MM.1S (cell line): ENCODE results near the gene RTF1.

Experiments used
- DNase-seq: peaks from one replicate; pipeline ENCODE4 v3.0.0-alpha.2; 2015
- H2AFZ ChIP-seq: fragments of 300-600 bp; sonication (generic); 2 replicates; pipeline ENCODE4 v1.6.0; 2016; ENCODE audit warnings: antibody characterized with exemption, low read length
- H3F3A ChIP-seq: fragments of 300-600 bp; sonication (generic); 2 replicates; pipeline ENCODE4 v1.6.1; 2016; ENCODE audit warnings: mild to moderate bottlenecking, antibody characterized with exemption, low read length, moderate library complexity, mixed read lengths; ENCODE audit not compliant: insufficient read depth
- H3K27ac ChIP-seq: fragments of 300-600 bp; sonication (generic); 2 replicates; pipeline ENCODE4 v1.5.1; 2016; ENCODE audit warnings: mild to moderate bottlenecking, low read length
- H3K27me3 ChIP-seq: fragments of 300-600 bp; sonication (generic); replicated peaks from 2 replicates; pipeline ENCODE4 v1.6.0; 2016; ENCODE audit warnings: low read length; ENCODE audit not compliant: insufficient read depth
- H3K36me3 ChIP-seq: fragments of 300-600 bp; sonication (generic); replicated peaks from 2 replicates; pipeline ENCODE4 v1.6.1; 2016; ENCODE audit warnings: mild to moderate bottlenecking, low read length, mixed read lengths; ENCODE audit not compliant: insufficient read depth
- H3K4me1 ChIP-seq: fragments of 300-600 bp; sonication (generic); 2 replicates; pipeline ENCODE4 v1.6.1; 2016; ENCODE audit warnings: low read length, mixed read lengths
- H3K4me2 ChIP-seq: fragments of 300-600 bp; sonication (generic); 2 replicates; pipeline ENCODE4 v1.6.0; 2016; ENCODE audit warnings: low read depth, low read length
- H3K4me3 ChIP-seq: fragments of 300-600 bp; sonication (generic); 2 replicates; pipeline ENCODE4 v1.5.1; 2016; ENCODE audit warnings: low read length, mixed read lengths
- H3K79me2 ChIP-seq: fragments of 300-600 bp; sonication (generic); 2 replicates; pipeline ENCODE4 v1.6.1; 2016; ENCODE audit warnings: mixed run types, low read length, mixed read lengths
- H3K9ac ChIP-seq: fragments of 300-600 bp; sonication (generic); 2 replicates; pipeline ENCODE4 v1.6.1; 2016; ENCODE audit warnings: low read length, mixed read lengths
- H3K9me2 ChIP-seq: fragments of 300-600 bp; sonication (generic); replicated peaks from 2 replicates; pipeline ENCODE4 v1.6.1; 2016; ENCODE audit warnings: mild to moderate bottlenecking, low read length, mixed read lengths; ENCODE audit not compliant: insufficient read depth
- H3K9me3 ChIP-seq: fragments of 300-600 bp; sonication (generic); replicated peaks from 2 replicates; pipeline ENCODE4 v1.6.1; 2016; ENCODE audit warnings: mild to moderate bottlenecking, low read length, mixed read lengths; ENCODE audit not compliant: insufficient read depth
- H4K20me1 ChIP-seq: fragments of 300-600 bp; sonication (generic); 2 replicates; pipeline ENCODE4 v1.6.1; 2016; ENCODE audit warnings: mild to moderate bottlenecking, low read length, moderate library complexity, mixed read lengths; ENCODE audit not compliant: insufficient read depth
- CTCF ChIP-seq: fragments of 300-600 bp; sonication (generic); IDR thresholded peaks from 2 replicates; pipeline ENCODE4 v1.5.1; 2016; ENCODE audit warnings: antibody characterized with exemption, low read length, mixed read lengths
- EZH2 ChIP-seq: fragments of 300-600 bp; sonication (generic); optimal IDR thresholded peaks from 2 replicates; pipeline ENCODE3; 2017; ENCODE audit warnings: low read depth, mild to moderate bottlenecking, antibody characterized with exemption, low read length, mixed read lengths
- EZH2phosphoT487 ChIP-seq: fragments of 300-600 bp; sonication (generic); IDR thresholded peaks from 2 replicates; pipeline ENCODE4 v1.6.1; 2018; ENCODE audit warnings: antibody characterized with exemption, low read length

The RTF1 gene

GRCh38 chr15:41476416-41477048 is 59.6 kb downstream of the RTF1 start:
- H3K4me3 ChIP-seq = no peak overlapping the region
- H3K9ac ChIP-seq = no peak overlapping the region
- H3K9me2 ChIP-seq = no peaks in the 10 kb centered on the region
- H3K4me2 ChIP-seq = no peak overlapping the region
- H3K9me3 ChIP-seq = no peaks in the 10 kb centered on the region
- no peak overlapping the region for H2AFZ ChIP-seq
- no peaks in the 10 kb centered on the region for H3K4me1 ChIP-seq
- no peaks in the 10 kb centered on the region for H3K79me2 ChIP-seq
- DNase-seq = no peak
- TF ChIP-seq CTCF (no peak), EZH2phosphoT487 (no peak), EZH2 (no peak)
- peaks cover 6% of the 10 kb centered on the region; the same call in 1 of the 2 replicates for H3K36me3 ChIP-seq
- H3K27me3 ChIP-seq = no peaks in the 10 kb centered on the region
- H3K27ac ChIP-seq = no peak overlapping the region
- H3F3A ChIP-seq = peaks cover 3% of the 10 kb centered on the region; the same call in 1 of the 2 replicates
- no peaks in the 10 kb centered on the region; the same call in 1 of the 2 replicates for H4K20me1 ChIP-seq

- Histone ChIP-seq H3K9me2 (no peaks in the 10 kb centered on the region), H3K4me2 (no peak overlapping the region), H4K20me1 (no peaks in the 10 kb centered on the region; the same call in 1 of the 2 replicates), H3K9me3 (no peaks in the 10 kb centered on the region), H3K9ac (no peak overlapping the region), H3K27ac (no peak overlapping the region), H3K4me1 (peaks cover 19% of the 10 kb centered on the region), H3K36me3 (0 out of 2 replicates have a peak, but pooled peaks cover 6% of the 10 kb centered on the region), H3F3A (peaks cover 6% of the 10 kb centered on the region; the same call in 1 of the 2 replicates), H2AFZ (no peak overlapping the region), H3K4me3 (no peak overlapping the region), H3K27me3 (no peaks in the 10 kb centered on the region), H3K79me2 (no peaks in the 10 kb centered on the region)
- DNase-seq = no peak
- TF ChIP-seq CTCF (no peak), EZH2phosphoT487 (no peak), EZH2 (no peak)
These were observed 63.7 kb downstream of the RTF1 start for GRCh38 chr15:41480396-41481140.

GRCh38 chr15:41482110-41482877 is 65.4 kb downstream of the RTF1 start:
- Histone ChIP-seq H4K20me1 (no peaks in the 10 kb centered on the region; the same call in 1 of the 2 replicates), H3K9ac (no peak overlapping the region), H3K36me3 (no peaks in the 10 kb centered on the region), H2AFZ (no peak overlapping the region), H3K4me3 (no peak overlapping the region), H3K9me3 (no peaks in the 10 kb centered on the region), H3K4me2 (peak overlapping the region; percentile 34), H3K79me2 (no peaks in the 10 kb centered on the region), H3K27ac (no peak overlapping the region), H3F3A (peaks cover 6% of the 10 kb centered on the region; the same call in 1 of the 2 replicates), H3K9me2 (no peaks in the 10 kb centered on the region), H3K4me1 (peaks cover 19% of the 10 kb centered on the region), H3K27me3 (no peaks in the 10 kb centered on the region)
- TF ChIP-seq EZH2phosphoT487 (no peak), EZH2 (no peak), CTCF (no peak)
- DNase-seq = no peak
